Thyroid gland (tissue), 4 donors: ENCODE data around the gene HCFC1.

Experiments
- POLR2A ChIP-seq, 2 donors: fragments of 450-650 bp; IDR thresholded peaks; one replicate each; pipeline ENCODE4 v1.6.1; 2017; ENCODE audit warnings: antibody characterized with exemption in 2 of 2, mild to moderate bottlenecking in 2 of 2, moderate library complexity in 1 of 2
- TF ChIP-seq, protein P1 (sequence below), 6 experiments: fragments of 200-600 bp in 3 of 6; fragments of 450-650 bp in 3 of 6; sonication (generic) in 3 of 6; IDR thresholded peaks; one replicate each; pipeline ENCODE4 v1.5.1; 2016 to 2019; ENCODE audit warnings: antibody characterized with exemption in 6 of 6, mild to moderate bottlenecking in 2 of 6, inconsistent platforms in 1 of 6, moderate library complexity in 1 of 6

DNA sequence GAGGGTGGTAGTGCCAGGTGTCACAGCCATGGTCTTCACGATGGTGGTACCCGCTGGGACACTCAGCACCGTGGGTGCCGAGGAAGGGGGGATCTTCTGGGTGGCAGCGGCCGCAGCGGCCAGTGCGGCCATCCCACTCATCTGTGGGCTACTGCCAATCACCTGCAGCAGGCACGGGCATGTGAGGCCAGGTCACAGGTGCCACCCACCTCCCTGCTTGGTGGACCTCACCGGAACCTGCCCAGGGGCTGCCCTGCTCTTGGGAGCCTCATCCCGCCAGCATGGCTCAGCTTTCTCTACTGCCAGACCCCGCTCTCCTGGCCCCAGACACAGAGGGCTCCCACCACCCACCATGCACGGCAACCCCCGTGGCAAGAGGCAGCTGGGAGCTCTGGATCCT, 13.0 kb downstream of the HCFC1 start:
- TF ChIP-seq, protein P1, sequence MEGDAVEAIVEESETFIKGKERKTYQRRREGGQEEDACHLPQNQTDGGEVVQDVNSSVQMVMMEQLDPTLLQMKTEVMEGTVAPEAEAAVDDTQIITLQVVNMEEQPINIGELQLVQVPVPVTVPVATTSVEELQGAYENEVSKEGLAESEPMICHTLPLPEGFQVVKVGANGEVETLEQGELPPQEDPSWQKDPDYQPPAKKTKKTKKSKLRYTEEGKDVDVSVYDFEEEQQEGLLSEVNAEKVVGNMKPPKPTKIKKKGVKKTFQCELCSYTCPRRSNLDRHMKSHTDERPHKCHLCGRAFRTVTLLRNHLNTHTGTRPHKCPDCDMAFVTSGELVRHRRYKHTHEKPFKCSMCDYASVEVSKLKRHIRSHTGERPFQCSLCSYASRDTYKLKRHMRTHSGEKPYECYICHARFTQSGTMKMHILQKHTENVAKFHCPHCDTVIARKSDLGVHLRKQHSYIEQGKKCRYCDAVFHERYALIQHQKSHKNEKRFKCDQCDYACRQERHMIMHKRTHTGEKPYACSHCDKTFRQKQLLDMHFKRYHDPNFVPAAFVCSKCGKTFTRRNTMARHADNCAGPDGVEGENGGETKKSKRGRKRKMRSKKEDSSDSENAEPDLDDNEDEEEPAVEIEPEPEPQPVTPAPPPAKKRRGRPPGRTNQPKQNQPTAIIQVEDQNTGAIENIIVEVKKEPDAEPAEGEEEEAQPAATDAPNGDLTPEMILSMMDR (IDR thresholded peaks at IDR 0.05): no peak
- TF ChIP-seq POLR2A (IDR thresholded peaks at IDR 0.05): no peak
